ENCODE data around the gene NEDD4. TPM values are rescaled to one million over a fixed set of nuclear protein-coding genes. Genes with fewer than 3 reads are reported as not detected.
"Not testable (repeated sequence)": the region's sequence is repeated elsewhere in the genome, so short reads cannot be mapped to it uniquely, and the experiment has no call there.

NEDD4 gene
- total RNA-seq, 1 experiment from 2014 or later = 56.8 TPM

DNA sequence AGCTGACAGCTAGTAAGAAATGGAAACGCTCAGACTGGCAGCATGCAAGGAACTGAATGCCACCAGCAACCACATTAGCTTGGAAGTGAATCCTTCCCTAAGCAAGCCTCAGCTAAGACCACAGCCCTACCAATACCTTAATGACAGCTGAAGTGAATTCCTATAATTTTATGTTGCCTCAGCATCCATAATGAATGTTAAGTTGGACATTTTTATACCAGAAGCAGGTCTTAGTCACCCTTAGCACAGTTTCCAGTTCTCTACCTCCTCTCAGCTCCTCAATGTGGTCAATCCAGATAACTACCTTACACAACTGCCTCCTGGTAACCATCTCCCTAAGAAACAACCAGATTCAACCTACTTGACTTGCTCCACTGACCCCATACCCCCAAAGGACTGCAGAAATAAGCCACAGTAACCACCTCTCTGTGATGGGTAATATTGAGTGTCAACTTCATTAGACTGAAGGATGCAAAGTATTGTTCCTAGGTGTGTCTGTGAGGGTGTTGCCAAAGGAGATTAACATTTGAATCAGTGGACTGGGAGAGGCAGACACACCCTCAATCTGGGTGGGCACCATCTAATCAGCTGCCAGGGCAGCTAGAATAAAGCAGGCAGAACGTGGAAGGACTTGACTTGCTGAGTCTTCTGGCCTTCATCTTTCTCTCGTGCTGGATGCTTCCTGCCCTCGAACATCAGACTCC lies 33.5 kb downstream of the NEDD4 start:
- TF ChIP-seq, protein P1, sequence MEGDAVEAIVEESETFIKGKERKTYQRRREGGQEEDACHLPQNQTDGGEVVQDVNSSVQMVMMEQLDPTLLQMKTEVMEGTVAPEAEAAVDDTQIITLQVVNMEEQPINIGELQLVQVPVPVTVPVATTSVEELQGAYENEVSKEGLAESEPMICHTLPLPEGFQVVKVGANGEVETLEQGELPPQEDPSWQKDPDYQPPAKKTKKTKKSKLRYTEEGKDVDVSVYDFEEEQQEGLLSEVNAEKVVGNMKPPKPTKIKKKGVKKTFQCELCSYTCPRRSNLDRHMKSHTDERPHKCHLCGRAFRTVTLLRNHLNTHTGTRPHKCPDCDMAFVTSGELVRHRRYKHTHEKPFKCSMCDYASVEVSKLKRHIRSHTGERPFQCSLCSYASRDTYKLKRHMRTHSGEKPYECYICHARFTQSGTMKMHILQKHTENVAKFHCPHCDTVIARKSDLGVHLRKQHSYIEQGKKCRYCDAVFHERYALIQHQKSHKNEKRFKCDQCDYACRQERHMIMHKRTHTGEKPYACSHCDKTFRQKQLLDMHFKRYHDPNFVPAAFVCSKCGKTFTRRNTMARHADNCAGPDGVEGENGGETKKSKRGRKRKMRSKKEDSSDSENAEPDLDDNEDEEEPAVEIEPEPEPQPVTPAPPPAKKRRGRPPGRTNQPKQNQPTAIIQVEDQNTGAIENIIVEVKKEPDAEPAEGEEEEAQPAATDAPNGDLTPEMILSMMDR (IDR thresholded peaks at IDR 0.05; ENCODE audit: unreplicated experiment) = no peak
- DNase-seq = no peak
- no peak overlapping the region for H3K4me3 Mint-ChIP-seq (ENCODE audit: low read depth, unreplicated experiment)
- CTCF ChIA-PET = interaction anchor here (0.6 to 1.0 kb wide), 2 partner anchors 79 to 83 kb away, joined by 3 read pairs; no protein-coding TSS in a partner anchor
- no peaks in the 10 kb centered on the region for H3K27me3 Mint-ChIP-seq (ENCODE audit: unreplicated experiment)
- BruUV-seq (replicated peaks) = no TSS peak
- H3K27ac Mint-ChIP-seq (ENCODE audit: unreplicated experiment) = no peak overlapping the region
- peaks cover 28% of the 10 kb centered on the region for H3K36me3 Mint-ChIP-seq (ENCODE audit: insufficient read depth, unreplicated experiment)
- H3K9me3 Mint-ChIP-seq (ENCODE audit: low read depth, unreplicated experiment) = no peaks in the 10 kb centered on the region
- intact Hi-C loops (cut with micrococcal nuclease; ENCODE audit: unreplicated experiment) = no loop called here
- peaks cover 34% of the 10 kb centered on the region for H3K4me1 Mint-ChIP-seq (ENCODE audit: low read depth, unreplicated experiment)

- TF ChIP-seq, protein P1 (IDR thresholded peaks at IDR 0.05; ENCODE audit: unreplicated experiment) = no peak
- intact Hi-C loops (cut with micrococcal nuclease; ENCODE audit: unreplicated experiment) = no loop called here
- Mint-ChIP-seq H3K27me3 (ENCODE audit: unreplicated experiment) (no peaks in the 10 kb centered on the region), H3K4me3 (ENCODE audit: low read depth, unreplicated experiment) (no peak overlapping the region), H3K9me3 (ENCODE audit: low read depth, unreplicated experiment) (peaks cover 4% of the 10 kb centered on the region), H3K27ac (ENCODE audit: unreplicated experiment) (no peak overlapping the region), H3K36me3 (ENCODE audit: insufficient read depth, unreplicated experiment) (peaks cover 25% of the 10 kb centered on the region), H3K4me1 (ENCODE audit: low read depth, unreplicated experiment) (peaks cover 49% of the 10 kb centered on the region)
- BruUV-seq (replicated peaks) = no TSS peak
- CTCF ChIA-PET = no interaction called here
- DNase-seq = no peak
These were observed 35.1 kb downstream of the NEDD4 start for GRCh38 chr15:55958349-55958748.

GRCh38 chr15:55954862-55955605 lies 38.4 kb downstream of the NEDD4 start:
- Mint-ChIP-seq H3K36me3 (ENCODE audit: insufficient read depth, unreplicated experiment) (peaks cover 15% of the 10 kb centered on the region), H3K27me3 (ENCODE audit: unreplicated experiment) (no peaks in the 10 kb centered on the region), H3K4me3 (ENCODE audit: low read depth, unreplicated experiment) (no peak overlapping the region), H3K4me1 (ENCODE audit: low read depth, unreplicated experiment) (peaks cover 46% of the 10 kb centered on the region), H3K9me3 (ENCODE audit: low read depth, unreplicated experiment) (peaks cover 4% of the 10 kb centered on the region), H3K27ac (ENCODE audit: unreplicated experiment) (peak overlapping the region; percentile 37)
- intact Hi-C loops (cut with micrococcal nuclease; ENCODE audit: unreplicated experiment) = no loop called here
- no TSS peak for BruUV-seq (replicated peaks)
- DNase-seq = no peak
- TF ChIP-seq, protein P1 (IDR thresholded peaks at IDR 0.05; ENCODE audit: unreplicated experiment) = no peak
- CTCF ChIA-PET = interaction anchor here (0.7 to 1.3 kb wide), 3 partner anchors 37 to 122 kb away, joined by 3 read pairs; no protein-coding TSS in a partner anchor

GRCh38 chr15:55952501-55953274 lies 40.7 kb downstream of the NEDD4 start:
- H3K27ac Mint-ChIP-seq (ENCODE audit: unreplicated experiment); BruUV-seq (replicated peaks); H3K4me3 Mint-ChIP-seq (ENCODE audit: low read depth, unreplicated experiment); CTCF ChIA-PET; intact Hi-C loops (cut with micrococcal nuclease; ENCODE audit: unreplicated experiment); H3K27me3 Mint-ChIP-seq (ENCODE audit: unreplicated experiment); H3K9me3 Mint-ChIP-seq (ENCODE audit: low read depth, unreplicated experiment); DNase-seq: not testable (repeated sequence)
- peaks cover 15% of the 10 kb centered on the region for H3K36me3 Mint-ChIP-seq (ENCODE audit: insufficient read depth, unreplicated experiment)
- H3K4me1 Mint-ChIP-seq (ENCODE audit: low read depth, unreplicated experiment) = peaks cover 41% of the 10 kb centered on the region

DNA sequence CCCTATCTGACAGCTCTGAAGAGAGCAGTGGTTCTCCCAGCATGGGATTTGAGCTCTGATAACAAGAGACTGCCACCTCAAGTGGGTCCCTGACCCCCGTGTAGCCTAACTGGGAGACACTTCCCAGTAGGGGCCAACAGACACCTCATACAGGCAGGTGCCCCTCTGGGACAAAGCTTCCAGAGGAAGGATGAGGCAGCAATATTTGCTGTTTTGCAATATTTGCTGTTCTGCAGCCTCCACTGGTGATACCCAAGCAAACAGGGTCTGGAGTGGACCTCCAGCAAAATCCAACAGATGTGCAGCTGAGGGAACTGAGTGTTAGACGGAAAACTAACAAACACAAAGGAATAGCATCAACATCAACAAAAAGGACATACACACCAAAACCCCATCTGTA lies 48.8 kb downstream of the NEDD4 start:
- H3K9me3 Mint-ChIP-seq (ENCODE audit: low read depth, unreplicated experiment); H3K4me1 Mint-ChIP-seq (ENCODE audit: low read depth, unreplicated experiment); H3K4me3 Mint-ChIP-seq (ENCODE audit: low read depth, unreplicated experiment); CTCF ChIA-PET; H3K36me3 Mint-ChIP-seq (ENCODE audit: insufficient read depth, unreplicated experiment); H3K27ac Mint-ChIP-seq (ENCODE audit: unreplicated experiment); DNase-seq; intact Hi-C loops (cut with micrococcal nuclease; ENCODE audit: unreplicated experiment); BruUV-seq (replicated peaks); H3K27me3 Mint-ChIP-seq (ENCODE audit: unreplicated experiment): not testable (repeated sequence)
